HG03575 (cell line): Measurements from ENCODE around the gene HSD17B12.

Source experiments
- ATAC-seq: cut with Tn5 transposase; IDR thresholded peaks from one replicate; pipeline ENCODE4 v1.9.1; 2021; ENCODE audit not compliant: unreplicated experiment, insufficient number of reproducible peaks, low FRiP score; ENCODE audit errors: extremely low read depth

Gene HSD17B12

DNA sequence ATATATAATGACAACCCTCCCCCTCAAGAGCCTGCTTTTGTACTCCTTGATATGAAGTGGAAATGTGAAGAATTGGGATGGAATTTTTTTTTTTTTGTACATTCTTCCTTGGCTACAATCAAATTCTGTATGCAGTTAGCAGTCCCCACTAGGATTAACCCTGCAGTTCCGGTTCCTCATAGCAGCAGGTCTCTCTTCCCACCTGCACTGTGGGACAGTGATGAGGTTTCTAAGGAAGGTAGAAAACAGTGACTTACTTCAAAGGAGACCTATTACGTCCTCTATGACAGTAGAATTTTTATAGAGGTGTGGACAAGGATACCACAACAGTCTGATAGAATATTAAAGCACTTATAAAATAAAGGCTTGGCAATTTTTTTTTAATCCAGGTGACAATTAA, 153.7 kb downstream of the HSD17B12 start:
- ATAC-seq = no peak

DNA sequence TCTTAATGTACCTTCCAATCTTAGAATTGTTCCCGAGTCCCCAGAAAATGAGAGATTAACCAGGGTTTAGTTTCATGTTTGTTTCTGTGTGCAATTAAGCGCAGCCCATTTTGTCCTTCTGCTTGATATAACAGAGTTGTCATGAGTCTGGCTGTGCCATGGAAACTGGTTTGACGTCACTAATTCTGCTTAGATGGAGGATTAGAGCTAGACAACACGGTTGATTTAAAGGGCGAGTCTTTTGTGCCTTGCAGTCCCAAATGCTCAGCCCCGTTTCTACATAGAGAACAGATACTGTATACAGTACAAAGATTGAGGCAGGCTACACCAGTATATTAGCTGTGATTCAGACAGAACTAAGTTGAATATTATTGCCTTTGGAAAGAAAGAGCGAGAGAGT, 154.6 kb downstream of the HSD17B12 start:
- ATAC-seq = no peak

DNA sequence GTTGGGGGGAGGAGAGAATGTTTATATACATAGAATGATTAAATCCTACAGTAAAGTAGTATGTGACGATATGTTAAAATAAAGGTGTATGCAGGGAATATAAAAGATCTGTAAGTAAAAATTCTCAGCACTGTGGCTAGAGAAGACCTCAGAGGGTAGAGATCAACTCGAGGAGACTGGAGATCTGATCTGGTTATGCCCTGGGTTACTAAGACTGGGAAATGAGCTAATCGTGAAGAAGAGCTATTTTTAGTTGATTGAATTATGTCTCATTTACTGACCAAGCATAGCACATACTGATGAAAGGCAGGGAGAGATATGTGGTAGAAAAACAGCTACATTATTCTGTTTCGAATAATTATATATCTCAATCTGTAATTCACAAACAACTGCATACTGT, 157.3 kb downstream of the HSD17B12 start:
- ATAC-seq = no peak

DNA sequence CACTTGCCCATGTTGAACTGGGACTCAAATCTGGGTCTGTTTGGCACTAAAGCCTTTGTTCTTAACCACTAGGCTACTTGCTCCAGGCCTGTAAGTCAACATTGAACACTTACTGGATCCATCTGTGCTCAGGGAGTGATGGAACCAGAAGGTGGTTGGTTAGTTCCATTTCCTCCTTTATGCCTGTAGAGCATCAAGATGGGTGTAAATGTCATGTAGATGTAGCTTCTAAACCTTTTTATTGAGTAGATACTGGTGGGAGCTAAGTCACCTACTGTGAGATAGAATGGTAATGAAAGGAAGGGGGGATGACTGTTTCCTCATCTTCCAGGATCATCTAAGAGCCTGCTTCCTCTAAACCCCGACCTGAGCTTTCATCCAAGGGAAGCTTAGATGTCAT, 161.5 kb downstream of the HSD17B12 start:
- ATAC-seq = no peak

DNA sequence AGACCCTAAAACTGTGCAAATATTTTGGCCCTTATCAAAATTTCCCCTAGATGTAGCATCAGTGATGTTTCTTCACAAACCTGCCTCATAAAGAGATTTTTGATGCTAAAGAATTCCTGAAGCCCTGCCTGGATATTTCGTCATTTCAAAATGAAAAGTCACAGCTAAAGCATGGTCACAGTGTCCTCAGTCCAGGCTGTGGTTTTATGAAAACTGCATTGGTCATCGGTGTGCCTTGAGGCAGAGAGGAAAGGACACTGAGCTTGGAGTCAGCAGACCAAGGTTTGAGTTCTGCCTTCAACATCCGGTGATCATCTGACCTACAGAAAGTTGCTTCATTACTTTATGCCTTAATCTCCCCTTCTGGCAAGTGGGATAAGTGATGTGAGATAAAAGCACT, 165.3 kb downstream of the HSD17B12 start:
- no peak for ATAC-seq

DNA sequence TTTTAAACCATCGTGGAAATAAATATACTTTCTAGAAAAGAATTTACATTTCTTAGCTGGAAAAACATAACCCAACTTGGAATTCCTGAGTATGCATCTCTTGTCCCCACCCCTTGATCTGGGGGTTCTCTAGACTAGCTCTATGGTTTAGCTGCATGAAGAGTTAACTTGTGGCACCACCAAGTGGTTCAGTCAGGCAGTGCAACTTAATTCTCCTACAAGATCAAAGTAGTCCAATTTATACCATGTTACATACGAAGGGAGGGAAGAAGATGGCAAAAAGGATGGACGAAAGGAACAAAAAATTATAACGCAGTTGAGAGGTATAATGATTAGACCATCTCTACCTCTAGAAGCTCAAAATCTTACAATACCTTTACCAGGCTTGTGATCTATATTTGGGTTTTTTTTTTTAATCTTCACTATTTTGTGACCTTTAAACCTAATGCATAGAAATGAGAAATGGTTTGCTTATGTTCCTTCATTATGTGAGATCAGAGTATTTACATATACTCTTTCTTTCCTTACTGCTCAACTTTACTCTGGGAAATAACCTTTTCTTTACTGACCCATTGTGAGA, 171.6 kb downstream of the HSD17B12 start:
- ATAC-seq = no peak

DNA sequence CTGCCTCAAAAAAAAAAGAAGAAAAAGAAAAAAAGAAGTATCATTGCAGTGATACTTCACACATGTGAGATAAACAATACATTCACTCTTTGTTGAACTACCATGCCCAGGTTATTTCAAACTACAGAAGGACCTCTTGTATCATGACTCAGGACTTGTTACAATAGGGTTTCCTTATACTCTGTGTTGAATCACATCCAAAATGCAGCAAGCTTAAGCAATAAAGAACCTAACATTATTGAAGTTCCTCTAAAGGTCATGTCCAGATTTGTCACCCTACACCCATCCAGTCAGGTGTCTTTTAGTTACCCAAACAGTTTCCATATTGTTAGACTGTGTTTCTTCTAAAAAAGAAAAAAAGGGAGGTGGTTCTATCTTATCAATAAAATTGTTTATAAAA, 173.2 kb downstream of the HSD17B12 start:
- no peak for ATAC-seq

DNA sequence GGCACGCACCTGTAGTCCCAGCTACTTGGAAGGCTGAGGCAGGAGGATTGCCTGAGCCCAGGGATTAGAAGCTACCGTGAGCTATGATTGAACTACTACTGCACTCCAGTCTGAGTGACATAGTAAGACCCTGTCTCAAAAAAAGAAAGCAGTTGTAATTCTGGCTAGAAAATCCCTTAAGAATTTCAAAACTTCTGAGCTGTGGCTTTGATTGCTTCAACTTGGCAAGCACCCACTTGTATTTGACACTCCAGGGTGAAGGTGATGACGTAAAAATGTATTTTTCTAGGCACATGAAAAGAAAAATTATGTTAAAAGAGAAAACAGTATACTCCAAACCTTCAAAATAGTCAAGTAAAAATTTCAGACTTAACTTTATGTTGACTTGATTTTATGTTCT, 176.5 kb downstream of the HSD17B12 start:
- ATAC-seq = no peak

DNA sequence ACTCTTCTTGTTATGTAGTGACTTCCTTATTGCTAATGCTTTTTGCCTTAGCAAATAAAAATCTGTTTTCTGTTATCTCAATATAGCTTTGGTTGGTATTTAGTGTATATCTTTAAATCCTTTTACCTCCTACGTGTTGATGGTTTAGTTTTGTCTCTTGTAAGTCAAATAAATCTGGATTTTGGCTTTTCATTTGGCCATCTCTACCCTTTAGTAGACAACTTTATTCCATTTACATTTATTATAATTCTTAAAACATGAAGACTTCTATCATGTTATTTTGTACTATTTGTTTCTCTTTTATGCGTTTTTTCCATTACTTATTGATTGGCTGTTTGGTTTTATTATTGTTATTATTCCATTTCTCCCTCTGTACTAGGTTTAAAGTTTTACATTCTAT, 180.6 kb downstream of the HSD17B12 start:
- ATAC-seq = no peak

DNA sequence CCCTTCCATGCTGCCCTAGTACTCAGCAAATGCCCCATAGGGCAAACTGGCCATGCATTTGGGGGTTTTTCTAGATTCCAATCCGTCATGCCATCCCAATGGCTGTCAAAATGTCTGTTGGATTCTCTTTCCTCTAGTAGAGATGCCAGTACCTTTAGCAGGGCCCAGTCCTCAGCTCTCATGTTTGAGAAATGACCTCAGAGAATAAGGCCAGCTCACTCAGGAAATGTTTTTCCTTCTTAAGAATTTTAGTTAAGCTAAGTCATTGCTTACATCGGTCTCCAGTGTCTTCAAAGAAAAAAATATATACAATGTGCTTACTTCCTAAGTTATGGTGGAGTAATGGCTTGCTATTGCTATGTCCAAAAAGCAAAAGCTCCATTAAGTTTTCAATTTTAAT, 186.0 kb downstream of the HSD17B12 start:
- ATAC-seq = no peak

DNA sequence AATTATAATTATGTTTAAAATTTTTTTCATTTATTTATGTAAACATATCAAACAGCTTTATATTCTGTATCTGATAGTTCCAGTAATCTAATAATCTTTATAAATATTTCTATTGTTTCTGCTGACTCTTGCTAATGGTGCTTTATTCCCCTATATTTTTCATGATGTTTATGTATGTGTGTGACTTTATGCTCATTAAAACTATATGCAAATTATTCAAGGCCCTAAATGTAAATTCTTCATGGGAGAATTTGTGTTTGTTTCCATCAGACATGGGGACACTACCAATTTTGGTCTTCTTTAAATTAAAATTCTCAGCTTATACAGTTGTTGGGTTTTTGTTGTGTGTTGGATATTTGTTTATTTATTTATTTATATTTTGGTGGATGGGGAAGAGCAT, 186.4 kb downstream of the HSD17B12 start:
- ATAC-seq = no peak

DNA sequence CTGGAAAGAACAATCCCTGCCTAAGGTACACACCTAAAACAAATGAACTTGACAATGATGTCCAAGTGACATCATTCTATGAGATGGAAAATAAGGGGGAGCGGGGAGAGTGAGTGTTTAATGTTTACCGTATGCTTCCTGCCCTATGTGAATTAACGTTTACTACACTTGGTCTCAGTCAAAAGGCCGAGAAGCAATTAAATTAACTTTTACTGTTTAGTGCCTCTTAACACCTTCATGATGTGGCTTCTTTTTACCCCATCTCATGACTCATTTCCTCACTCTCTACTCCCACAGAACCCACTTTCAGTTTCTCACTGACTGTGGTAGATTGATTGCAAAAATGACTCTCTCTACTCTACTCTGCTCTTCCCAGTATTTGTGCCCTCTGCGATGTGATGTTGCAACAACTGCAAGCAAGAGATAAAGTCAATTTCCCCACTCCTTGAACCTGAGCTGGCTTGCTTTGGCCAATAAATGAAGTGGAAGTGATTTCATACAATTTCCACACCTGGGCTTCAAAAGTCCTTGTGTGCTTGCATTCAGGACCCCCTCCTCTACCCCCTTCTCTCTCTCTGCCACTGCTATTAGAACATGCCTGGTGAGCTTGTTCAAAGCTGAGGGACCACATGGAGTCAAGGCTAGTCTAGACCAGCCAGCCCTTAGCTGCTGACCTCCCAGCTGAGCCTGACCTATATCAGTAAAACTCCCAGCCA, 188.5 kb downstream of the HSD17B12 start:
- peak; percentile 100 for ATAC-seq

DNA sequence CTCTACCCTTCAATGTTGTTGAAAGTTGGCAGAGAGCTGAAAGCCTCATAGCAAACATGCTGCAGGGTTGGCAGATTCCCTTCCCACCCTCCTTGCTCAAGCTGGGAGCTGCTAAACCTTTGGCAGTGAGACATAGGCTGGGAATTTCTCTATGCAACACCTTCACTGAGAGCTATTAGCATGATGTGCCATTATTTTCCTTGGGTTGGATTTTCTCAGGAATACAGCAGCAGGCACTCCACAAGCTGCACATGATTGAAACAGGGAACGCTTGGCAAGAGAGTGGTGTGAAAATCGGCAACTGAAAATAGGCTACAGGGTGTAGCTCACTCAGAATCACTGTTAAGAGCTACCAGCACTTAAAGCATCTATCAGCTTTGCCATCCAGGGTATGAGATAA, 190.5 kb downstream of the HSD17B12 start:
- ATAC-seq = no peak

DNA sequence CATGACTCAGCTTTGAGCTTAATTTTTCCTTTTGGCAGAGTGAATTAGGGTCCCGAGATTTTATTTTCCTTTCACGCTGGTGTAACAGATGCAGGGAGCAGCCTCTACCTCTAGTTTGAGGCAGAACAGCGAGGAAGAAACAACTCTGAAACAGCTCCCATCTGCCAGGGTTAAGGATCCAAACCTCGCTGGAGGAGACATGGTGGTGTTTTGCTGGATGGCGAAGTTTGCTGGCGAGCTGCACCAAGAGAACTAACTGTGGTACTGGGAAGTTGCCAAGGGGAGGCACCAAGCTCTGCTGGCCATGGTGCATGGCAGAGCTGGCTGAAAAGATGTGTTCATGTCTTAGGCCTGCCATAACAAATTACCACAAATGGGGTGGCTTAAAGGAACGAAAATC, 192.5 kb downstream of the HSD17B12 start:
- ATAC-seq = no peak

DNA sequence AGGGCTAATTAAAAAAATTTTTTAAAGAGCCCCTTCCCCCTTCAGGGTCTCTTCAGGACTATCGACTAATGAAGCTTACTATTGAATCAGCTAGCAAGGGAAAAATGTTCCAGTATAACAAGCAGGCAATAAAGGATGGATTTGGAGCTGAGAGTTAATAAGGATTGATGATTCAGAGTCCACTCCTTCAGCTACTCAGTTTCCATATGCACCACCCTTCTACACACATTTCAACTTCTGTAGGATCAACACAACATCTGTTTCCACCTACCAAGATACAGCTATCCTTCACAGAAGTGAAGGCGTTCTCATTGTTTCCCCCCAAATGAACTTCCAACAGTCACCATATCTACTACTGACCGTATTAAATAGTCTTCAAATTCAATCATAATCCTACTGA, 193.5 kb downstream of the HSD17B12 start:
- ATAC-seq = no peak

DNA sequence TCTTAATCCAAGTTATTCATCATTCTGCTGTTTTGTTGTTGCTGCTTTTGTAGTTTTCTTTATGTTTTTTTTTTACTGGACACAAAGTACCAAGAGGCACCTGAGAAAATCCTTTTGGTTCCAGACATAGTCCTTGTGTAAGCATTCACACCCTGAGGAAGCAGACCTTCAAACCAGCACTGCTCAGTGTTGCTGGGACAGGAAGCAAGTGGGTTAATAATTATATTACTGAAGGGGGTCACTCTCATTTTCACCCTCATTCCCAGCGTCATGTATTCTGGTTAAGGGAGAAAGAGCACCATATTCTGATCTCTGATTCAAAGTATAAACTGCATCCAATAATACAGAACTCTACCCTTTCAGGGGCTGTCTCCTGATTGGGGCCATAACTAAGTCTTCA, 194.2 kb downstream of the HSD17B12 start:
- no peak for ATAC-seq

DNA sequence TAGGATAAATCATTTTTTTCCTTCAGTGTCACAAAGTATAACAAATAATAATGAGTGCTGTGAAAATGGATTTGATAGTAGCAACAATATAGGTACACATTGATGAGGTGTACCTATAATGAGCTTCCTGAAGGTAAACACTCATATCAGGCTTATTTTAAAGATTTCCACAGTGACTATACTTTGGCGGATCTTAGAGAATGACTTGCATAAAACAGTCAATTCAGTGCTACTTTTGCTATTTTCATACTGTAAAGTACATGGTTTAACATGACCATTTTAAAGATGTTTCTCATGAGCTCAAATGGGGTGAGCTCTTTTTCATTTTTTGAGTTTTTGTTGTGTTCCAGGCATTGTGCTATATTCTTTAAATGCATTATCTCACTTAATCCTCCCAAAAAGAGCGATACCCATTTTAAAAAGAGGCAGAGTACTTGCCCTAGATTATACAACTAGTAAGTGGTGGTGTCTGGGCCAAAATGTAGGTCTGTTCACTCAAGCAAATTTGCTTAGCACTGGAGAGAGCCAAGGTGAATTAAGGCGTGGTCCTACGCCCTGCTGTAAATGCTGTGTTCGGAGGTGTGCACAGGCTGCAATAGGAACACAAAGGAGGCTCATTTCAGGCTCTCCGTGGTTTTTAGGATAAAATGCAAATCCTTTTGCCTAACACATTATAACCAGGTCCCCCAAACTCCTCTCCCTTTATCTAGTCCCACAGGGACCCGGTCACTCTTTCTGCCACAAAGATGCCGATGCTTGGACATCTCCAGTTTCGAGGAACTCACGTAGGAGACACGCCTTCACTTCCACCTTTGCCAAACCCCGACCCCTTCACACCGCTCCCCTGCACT, 199.5 kb downstream of the HSD17B12 start:
- ATAC-seq = no peak

DNA sequence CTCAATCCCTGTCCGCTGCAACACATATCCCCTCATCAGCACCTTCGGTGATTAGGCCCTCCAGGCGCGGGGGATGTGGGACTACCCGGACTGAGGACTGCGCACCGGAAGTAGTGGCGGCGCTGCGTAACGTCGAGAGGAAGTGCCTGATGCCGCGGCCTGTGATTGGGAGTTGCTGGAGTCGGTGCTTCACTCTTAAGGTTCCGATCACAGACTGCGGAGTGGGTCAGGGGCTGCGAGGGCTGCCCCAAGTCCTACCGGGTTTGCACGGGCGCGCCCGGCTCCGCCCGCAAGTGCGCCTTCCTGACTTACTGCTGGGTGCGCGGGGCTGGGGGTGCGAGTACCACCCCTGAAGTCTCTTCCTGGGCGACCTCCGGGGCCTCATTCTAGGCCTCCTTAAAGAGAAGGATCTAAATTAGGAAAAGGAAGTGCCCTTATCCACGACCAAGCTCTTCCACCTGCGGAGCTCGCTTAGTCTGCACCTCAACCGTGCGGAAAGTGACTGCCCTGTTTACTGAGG, 200.2 kb downstream of the HSD17B12 start, which contains the start of gene ALKBH3:
Gene ALKBH3, plus strand, starts transcription at position 192 of the 520 bp plus-strand sequence. CDS start 1,822 bp downstream, outside the sequence.
- peak; percentile 93 for ATAC-seq

DNA sequence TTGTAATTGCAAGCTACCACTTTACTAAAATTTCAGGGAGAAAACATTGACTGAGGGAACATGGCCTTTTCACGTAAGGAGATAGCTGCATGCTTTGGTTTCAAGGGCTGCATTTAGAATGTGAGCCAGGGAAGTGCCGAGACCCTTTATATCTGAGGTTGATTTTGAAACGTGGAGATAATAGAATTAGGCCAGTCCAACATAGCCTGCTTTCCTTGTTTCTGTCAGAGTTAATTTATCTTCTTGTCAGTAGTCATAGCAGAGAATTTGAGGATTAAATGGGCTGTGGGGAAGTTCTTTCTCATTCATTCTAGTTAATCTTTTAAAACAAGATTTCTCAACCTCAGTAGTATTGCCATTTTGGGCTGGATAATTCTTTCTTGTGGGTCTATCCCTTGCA, 212.3 kb downstream of the HSD17B12 start:
- ATAC-seq = no peak

DNA sequence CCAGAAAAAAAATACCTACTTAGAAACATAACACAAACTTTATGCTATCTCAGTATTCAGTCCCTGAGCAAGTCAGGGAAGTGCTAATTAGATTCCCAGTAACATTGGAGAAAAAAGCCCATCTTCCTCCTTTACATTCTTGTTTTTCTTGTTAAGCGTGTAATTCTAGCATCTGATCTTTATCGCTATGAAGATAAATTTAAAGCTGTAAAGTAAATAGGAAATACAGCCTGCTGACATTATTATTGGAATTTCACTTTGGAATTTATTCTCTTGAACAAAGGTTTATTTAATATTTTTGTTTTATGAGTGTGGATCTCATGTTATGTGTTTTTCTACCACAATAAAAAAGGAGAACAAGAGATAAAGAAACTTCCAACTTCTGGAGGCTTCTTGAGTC, 214.0 kb downstream of the HSD17B12 start:
- no peak for ATAC-seq
